KG1 (cell line): ENCODE data around the gene VPS8.
"Not testable (repeated sequence)": the region's sequence is repeated elsewhere in the genome, so short reads cannot be mapped to it uniquely, and the experiment has no call there.

Experiments
- DNase-seq: peaks from one replicate; lab custom pipeline; 2025; lab: John Stamatoyannopoulos, UW

The VPS8 gene

DNA sequence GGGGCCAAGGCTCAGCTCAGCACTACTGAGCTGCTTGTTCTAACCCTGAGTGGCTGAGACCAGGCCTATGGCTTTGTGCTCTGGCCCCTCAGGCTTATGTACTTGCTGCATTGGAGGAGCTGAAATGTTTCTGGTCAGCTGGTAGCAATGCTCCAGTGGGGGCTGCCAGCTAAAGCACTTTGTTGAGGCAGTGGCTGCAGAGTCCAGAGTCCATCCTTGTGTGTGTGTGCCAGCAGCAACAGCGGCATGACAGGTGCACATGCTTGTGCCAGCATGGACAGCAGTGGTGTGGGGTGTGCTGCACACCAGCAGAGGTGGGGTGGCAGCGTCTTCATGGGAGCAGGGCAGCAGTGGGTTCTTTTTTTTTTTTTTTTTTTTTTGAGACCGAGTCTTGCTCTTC, 169.1 kb downstream of the VPS8 start:
- no peak for DNase-seq

- no peak for DNase-seq
Measured at GRCh38 chr3:184982076-184982475, 170.1 kb downstream of the VPS8 start.

DNA sequence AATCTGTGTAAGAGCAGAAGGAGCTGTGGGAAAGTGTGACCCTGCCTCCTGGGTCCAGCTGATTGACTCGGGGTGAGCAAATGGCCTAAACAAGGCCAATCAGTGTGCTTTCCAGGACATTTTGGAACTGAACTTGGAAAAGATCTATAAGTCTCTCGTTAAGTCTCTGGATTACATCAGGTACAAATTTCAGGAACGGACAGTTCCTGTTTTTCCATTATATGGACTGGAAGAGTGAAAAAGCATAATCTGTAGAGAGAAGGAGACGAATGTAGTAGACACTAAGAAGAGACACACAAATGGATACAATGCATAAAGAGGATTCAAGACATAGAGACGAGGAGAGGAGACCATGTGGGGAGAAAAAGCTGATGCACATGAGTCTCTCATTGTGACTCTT, 173.6 kb downstream of the VPS8 start:
- DNase-seq = no peak

- DNase-seq = no peak
Measured at GRCh38 chr3:184986366-184986889, 174.5 kb downstream of the VPS8 start.

DNA sequence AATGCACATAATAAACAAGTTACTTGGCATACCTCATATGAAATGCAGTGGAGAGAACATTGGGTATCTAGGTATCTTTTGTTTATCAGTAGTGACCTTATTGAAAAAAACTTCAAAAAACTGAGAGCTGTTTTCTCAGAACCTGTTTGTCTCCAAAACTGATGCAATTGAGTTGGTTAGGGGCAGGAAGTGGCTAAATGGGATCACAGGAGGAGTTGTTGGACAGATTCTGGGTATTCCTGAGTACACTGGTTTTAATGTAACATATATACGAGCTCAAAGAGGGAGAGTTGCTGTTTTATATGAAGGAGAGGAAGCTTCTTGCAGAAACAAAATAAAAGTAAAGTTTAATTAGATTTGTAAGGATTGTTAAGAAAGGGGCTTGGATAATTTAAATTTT, 181.4 kb downstream of the VPS8 start:
- DNase-seq = no peak

- not testable (repeated sequence) for DNase-seq
Measured at GRCh38 chr3:185003876-185004275, 191.9 kb downstream of the VPS8 start.

DNA sequence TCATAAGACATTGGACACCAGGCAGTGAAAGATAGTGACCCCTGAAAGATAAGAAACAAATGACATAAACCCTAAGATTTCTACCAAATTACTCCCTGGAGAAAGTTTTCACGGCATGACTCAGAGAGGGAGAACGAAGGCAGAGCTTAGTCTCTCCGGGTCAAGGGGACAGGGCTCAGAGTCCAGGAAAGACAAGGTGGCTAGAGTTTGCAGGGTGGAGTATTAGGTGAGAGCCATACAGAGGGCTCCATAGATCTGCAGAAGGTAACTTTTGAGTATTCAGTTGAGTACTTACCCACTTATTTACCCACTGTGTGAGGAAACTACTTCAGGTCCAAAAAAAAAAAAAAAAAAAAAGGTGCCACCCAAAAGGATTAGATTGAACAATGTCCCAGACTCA, 197.7 kb downstream of the VPS8 start:
- DNase-seq = no peak

- not testable (repeated sequence) for DNase-seq
Measured at GRCh38 chr3:185017584-185017983, 205.6 kb downstream of the VPS8 start.

GRCh38 chr3:185017996-185018395, 206.0 kb downstream of the VPS8 start:
- not testable (repeated sequence) for DNase-seq

- DNase-seq = no peak
Measured at GRCh38 chr3:185021256-185021655, 209.3 kb downstream of the VPS8 start.

GRCh38 chr3:185024406-185024805, 212.4 kb downstream of the VPS8 start:
- DNase-seq = no peak

DNA sequence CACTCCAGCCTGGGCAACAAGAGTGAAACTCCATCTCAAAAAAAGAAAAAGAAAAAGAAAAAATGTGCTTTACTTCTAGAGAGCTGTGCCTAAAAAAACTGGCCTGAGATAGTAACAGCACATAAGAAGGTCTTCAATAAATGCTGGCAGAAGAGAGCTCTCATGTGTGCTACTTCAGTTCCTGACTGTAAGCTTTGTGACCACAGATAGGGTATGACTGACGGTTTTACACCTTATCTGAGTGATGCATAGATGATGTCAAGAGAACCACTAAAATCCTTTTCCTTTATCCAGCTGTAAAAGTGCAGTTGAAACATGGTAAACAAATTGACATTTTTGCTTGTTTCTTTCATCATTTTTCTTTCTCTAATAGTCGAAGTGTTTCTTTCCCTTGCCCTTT, 213.0 kb downstream of the VPS8 start:
- DNase-seq = no peak

- DNase-seq = no peak
Measured at GRCh38 chr3:185028121-185028520, 216.2 kb downstream of the VPS8 start.

- DNase-seq = no peak
Measured at GRCh38 chr3:185029086-185029485, 217.1 kb downstream of the VPS8 start.

- DNase-seq = no peak
Measured at GRCh38 chr3:185030399-185030798, 218.4 kb downstream of the VPS8 start.

- DNase-seq = no peak
Measured at GRCh38 chr3:185030951-185031350, 219.0 kb downstream of the VPS8 start.

DNA sequence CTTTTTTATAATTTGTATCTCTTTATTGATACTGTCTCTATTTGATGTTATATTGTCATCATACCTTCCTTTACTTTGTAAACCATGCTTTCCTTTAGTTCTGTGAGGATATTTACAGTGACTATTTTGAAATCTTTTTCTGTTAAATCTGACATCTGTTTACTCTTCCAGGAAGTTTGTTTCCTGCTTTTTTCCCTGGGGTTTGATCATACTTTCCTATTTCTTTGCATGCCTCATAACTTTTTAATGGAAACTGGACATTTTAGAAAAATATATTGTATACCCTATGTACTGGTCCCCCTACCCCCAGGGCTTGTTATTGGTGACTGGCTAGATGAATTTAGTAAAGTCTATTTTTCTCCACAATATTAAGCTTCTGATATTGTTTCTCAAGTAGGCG, 225.8 kb downstream of the VPS8 start:
- DNase-seq = no peak

- DNase-seq = no peak
Measured at GRCh38 chr3:185040425-185040824, 228.5 kb downstream of the VPS8 start.

- DNase-seq = no peak
Measured at GRCh38 chr3:185041540-185041939, 229.6 kb downstream of the VPS8 start.

DNA sequence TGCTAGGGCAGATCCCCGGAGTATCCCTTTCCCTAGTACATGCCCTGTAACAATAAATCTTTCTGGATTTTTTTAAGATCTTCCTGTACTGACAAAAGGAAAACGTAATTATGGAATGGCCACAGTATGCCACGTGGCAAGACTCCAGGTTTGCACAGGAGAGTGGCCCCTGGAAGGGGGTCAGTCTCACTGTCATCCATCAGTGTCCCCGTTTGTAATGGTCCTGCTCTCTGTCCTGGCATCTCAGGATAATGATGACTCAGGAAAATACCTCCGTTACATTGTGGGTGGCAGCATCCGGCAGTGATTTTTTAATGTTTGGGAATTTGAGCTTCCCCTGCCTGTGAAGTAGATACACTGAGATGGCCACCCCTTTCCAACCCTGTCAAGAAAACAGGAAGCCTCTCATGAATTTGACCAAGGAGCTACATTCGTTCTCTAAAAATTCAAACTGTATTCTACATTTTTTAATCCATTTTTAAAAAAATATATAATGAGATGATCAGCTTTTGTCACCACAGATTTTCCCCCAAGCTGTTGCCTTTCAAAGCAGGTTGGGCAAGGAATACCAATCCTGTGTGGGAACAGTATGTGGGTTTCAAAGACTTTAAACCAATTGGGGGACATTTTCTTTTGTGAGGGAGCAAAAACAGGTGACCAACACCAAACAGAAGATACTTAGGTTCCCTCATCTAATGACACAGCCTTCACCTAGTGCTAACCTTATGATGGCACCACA, 230.5 kb downstream of the VPS8 start:
- no peak for DNase-seq

DNA sequence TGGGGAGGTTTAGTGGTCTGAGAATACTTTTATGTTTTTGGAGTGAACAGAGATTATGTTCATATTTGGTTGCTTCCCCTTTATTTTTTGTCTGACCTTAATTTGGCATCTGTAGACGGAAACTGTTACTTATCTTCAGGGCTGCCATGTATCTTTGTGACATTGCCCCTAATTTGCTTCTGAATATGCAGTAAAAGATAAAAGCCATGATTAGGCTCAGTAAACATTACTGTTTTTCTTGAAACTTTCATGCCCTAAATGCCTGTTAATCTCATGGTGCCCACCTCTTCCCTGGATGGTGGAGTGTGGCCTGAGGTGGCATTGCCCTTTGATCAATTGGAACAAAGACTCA, 234.2 kb downstream of the VPS8 start:
- no peak for DNase-seq

- DNase-seq = no peak
Measured at GRCh38 chr3:185046603-185047002, 234.6 kb downstream of the VPS8 start.

DNA sequence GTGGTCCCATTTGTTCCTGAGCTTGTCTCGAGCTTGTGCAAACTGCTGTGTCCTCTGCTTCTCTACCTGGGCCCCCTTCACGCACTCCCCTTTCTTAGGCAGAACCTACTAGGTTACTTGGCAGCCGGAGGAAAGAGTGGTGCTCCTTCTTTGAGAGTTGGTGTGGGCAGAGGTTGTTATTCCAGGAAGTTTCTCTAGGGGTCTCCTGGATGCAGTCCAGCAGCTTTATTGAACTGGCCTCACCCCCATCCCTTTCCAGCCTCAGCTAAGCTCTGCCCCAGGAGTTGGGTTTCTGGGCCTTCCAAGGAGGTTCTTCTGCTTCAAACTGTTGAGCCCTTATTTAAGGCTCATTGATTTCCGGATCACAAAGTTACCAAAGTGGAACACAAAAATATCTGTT, 237.7 kb downstream of the VPS8 start:
- DNase-seq = no peak

DNA sequence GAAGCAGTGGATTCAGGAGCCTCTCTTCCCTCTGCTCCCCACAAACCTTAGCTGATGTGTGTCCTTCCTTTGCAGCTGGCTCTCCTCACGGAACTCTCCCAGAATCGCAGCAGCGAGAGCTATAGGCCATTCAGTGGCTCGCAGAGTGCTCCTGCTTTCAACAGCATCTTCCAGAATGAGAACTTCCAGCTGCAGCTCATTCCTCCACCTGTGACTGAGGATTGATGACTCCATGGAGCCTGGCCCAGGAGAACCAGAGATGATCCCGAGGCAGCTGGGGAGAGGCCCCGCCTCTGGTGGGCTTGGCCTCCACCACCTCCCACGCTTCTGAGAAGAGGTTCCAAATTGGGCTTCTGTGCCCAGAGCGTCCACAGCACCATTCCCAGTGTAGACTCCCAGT, 239.8 kb downstream of the VPS8 start:
- no peak for DNase-seq
